Measurements from ENCODE around the gene CNNM1.
A peak's percentile ranks its signal among the peaks of the same experiment; 100 is the strongest.

CNNM1 gene

DNA sequence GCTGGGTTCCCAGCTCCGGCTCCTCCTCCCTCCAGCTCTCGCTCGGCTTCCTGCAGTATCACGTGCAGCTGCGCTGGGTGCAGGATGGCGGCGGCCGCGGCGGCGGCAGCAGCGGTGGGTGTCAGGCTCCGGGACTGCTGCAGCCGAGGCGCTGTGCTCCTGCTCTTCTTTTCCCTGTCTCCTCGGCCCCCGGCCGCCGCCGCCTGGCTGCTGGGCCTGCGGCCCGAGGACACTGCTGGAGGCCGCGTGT, at the start of gene CNNM1:
Gene CNNM1, plus strand, starts transcription at position 53 of the 250 bp plus-strand sequence. Its CDS starts 32 bp downstream, at position 85.
- DNase-seq (ENCODE audit: low read depth) = peak; percentile 6

DNA sequence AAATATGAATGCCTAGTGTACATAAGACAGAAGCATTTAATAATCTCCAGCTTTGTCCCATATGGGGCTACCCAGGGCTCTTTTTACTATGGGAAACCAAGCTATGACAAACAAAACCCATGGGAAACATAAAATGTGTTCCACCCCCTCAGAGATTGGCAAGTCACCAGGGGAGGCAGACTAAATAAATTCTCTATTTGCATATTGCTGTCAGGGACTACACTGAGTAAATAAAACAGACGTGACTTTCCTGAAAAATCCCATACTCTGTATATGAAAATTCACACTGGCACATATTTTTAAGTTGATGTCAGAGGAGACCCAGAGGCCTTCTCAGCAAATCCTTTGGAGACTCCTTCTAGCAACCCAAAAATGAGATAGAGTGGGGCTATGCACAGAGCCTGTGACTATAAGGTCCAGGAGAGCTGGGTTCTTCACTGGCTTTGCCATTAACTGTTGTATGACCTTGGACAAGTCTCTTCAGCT, 49.5 kb upstream of the CNNM1 start:
- DNase-seq (ENCODE audit: low read depth) = no peak

DNA sequence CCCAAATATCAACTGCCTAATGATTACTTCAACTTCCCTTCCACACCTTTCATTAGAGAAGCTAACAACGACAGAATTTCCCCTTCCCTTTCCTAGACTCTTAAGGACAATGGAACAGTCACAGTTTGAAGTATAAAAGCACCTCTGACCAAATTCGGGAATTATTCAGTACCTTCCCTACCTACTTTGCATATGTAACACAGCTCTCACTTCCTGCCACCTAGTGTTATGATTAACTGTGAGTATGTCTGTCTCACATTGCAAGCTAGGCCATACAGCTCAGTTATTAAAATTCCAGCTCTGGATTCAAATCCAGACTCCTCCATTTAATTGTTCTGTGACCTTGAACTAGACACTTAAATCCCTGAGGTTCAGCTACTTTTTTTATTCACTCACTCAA, 48.7 kb upstream of the CNNM1 start:
- DNase-seq (ENCODE audit: low read depth) = no peak

DNA sequence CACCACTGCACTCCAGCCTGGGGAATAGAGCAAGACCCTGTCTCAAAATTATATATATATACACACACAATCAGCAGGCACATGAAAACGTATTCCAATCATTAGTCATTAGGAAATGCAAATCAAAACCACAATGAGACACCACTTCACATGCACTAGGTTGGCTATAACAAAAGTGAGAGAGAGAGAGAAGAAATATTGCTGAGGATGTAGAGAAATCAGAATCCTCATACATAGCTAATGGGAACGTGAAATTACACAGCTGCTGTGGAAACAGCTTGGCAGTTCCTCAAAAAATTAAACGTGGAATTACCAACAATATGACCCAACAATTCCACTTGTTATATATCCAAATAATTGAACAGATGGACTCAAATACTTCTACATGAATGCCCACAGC, 43.3 kb upstream of the CNNM1 start:
- DNase-seq (ENCODE audit: low read depth) = no peak

- no peak for DNase-seq (ENCODE audit: low read depth)
These were observed 38.9 kb upstream of the CNNM1 start for GRCh38 chr10:99290306-99290705.

- peak; percentile 50 for DNase-seq (ENCODE audit: low read depth)
These were observed 37.0 kb upstream of the CNNM1 start for GRCh38 chr10:99292159-99292558.

GRCh38 chr10:99296605-99297004, 32.6 kb upstream of the CNNM1 start:
- DNase-seq (ENCODE audit: low read depth) = no peak

DNA sequence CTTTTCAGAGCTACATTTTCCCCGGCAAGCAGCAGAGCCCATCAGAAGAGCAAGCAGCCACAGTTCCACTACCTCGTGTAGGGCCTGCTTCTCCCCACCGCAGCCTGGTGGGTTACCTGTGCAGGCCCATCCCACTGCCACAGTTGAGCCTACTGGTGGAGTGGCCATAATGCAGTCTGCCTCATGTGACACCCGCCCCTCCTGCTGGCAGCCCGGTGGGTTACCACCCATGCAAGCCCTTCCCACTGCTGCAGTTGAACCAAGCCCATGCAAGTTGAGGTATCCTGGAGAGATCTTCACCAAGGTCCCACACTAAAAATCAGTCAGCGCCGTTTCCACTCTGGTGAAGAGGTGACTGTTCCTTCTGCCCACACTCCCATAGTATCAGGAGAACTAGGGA, 32.1 kb upstream of the CNNM1 start:
- no peak for DNase-seq (ENCODE audit: low read depth)

GRCh38 chr10:99303899-99304861, 25.0 kb upstream of the CNNM1 start:
- no peak for DNase-seq (ENCODE audit: low read depth)

DNA sequence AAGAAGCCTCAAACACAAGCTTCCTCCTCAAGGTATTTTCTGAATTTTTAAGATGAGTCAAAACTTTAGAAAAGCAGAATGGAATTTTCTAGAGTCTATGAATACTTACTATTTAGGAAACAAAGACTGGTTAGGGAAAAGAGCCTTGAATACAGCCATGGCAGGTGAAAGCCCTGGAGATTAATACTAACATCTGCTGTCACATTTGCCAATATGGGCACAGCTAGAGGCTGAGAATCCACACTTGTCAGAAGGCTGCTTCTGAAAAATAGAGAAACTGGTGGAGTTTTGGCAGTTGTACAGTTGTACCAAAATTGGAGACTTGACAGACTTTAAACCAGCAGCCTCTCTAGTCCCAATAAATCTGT, 24.3 kb upstream of the CNNM1 start:
- no peak for DNase-seq (ENCODE audit: low read depth)

DNA sequence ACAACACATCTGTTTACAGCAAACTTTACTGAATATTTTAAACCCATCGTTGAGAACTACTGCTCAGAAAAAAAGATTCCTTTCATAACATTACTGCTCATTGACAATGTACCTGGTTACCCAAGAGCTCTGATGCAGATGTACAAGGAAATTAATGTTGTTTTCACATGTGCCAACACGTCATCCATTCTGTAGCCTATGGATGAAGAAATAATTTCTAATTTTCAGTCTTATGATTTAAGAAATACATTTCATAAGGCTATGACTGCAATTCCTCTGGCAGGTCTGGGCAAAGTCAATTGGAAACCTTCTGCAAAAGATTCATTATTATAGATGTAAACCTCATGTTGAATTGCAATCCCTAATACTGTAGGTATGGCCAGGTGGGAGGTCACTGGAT, 16.7 kb upstream of the CNNM1 start:
- no peak for DNase-seq (ENCODE audit: low read depth)

- no peak for DNase-seq (ENCODE audit: low read depth)
These were observed 13.3 kb upstream of the CNNM1 start for GRCh38 chr10:99315853-99316252.

GRCh38 chr10:99316374-99316773, 12.8 kb upstream of the CNNM1 start:
- no peak for DNase-seq (ENCODE audit: low read depth)

DNA sequence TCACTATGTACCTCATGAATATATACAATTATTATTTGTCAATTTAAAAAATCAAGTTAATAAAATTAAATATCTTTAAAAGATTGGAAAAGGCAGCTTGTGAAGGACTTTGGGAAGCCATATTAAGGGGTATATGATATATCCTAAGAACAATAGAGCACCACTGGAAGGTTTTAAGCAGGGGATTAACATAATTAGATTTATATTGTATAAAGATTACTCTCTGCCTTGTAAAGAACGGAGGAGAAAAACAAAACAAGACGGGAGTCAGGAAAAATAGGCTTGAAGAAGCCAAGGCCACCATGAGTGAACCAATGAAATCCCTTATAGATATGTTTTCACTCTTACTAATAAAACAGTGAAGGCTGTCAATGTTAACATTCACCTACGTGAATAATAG, 11.1 kb upstream of the CNNM1 start:
- DNase-seq (ENCODE audit: low read depth) = no peak

GRCh38 chr10:99318475-99318874, 10.7 kb upstream of the CNNM1 start:
- DNase-seq (ENCODE audit: low read depth) = no peak

GRCh38 chr10:99325281-99325680, 3.9 kb upstream of the CNNM1 start:
- DNase-seq (ENCODE audit: low read depth) = no peak

- DNase-seq (ENCODE audit: low read depth) = no peak
These were observed 2.3 kb upstream of the CNNM1 start for GRCh38 chr10:99326871-99327270.

- DNase-seq (ENCODE audit: low read depth) = no peak
These were observed 415 bp upstream of the CNNM1 start for GRCh38 chr10:99328579-99329303.

DNA sequence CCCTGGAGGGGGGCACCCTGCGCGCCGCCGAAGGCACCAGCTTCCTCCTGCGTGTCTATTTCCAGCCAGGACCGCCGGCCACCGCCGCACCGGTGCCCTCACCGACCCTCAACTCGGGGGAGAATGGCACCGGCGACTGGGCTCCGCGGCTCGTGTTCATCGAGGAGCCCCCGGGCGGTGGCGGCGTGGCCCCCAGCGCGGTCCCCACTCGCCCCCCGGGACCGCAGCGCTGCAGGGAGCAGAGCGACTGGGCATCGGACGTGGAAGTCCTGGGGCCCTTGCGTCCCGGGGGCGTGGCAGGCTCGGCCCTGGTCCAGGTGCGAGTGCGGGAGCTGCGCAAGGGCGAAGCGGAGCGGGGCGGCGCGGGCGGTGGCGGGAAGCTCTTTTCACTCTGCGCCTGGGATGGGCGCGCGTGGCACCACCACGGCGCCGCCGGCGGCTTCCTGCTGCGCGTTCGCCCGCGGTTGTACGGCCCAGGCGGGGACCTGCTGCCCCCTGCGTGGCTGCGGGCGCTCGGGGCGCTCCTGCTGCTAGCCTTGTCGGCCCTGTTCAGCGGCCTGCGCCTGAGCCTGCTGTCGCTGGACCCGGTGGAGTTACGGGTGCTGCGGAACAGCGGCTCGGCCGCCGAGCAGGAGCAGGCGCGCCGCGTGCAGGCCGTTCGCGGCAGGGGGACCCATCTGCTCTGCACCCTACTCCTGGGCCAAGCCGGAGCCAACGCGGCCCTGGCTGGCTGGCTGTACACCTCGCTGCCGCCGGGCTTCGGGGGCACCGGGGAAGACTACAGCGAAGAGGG, 594 bp downstream of the CNNM1 start:
- peak; percentile 12 for DNase-seq (ENCODE audit: low read depth)

DNA sequence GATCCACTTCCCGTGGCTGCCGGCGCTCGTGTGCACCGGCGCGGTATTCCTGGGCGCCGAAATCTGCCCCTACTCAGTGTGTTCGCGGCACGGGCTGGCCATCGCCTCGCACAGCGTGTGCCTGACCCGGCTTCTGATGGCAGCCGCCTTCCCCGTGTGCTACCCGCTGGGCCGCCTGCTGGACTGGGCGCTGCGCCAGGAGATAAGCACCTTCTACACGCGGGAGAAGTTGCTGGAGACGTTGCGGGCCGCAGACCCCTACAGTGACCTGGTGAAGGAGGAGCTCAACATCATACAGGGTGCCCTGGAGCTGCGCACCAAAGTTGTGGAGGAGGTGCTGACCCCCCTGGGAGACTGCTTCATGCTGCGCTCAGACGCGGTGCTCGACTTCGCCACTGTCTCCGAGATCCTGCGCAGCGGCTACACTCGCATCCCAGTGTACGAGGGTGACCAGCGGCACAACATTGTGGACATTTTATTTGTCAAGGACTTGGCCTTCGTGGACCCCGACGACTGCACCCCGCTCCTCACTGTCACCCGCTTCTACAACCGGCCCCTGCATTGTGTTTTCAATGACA, 1.3 kb downstream of the CNNM1 start:
- no peak for DNase-seq (ENCODE audit: low read depth)

- DNase-seq (ENCODE audit: low read depth) = peak; percentile 21
These were observed 2.1 kb downstream of the CNNM1 start for GRCh38 chr10:99331207-99331803.

DNA sequence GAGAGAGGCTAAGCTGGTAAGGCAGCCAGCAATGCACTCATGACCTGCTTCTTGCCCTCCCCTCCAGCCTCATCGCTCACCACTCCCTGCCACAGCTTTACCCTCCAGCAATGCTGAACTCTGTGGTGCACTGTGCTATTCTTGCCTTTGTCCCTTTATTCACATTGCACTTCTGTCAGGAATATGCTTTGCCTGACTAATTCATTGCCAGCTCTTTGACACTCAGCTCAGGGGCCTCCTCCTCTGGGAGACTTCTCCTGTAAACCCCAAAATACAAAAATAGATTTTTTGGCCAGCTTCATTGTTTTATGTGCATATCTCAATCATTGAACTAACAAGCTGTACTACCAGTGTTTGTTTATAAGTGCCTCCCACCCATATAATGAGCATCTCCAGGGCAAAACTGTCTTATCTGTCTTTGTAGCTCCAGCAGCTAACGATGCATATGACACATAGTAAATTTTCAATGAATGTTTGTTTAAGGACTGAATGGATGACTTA, 8.2 kb downstream of the CNNM1 start:
- no peak for DNase-seq (ENCODE audit: low read depth)
